GM13976 (cell line): ENCODE measurements around the gene LRP1B.

Source experiments
- DNase-seq: peaks from one replicate; pipeline ENCODE4 v3.0.0; 2012; ENCODE audit warnings: low spot score
- in situ Hi-C: fragments of 300-500 bp; cut with MboI; formaldehyde crosslinking; loops from one replicate; pipeline ENCODE4 v1.12.0; 2022; ENCODE audit warnings: low sequenced_read_pairs, mixed read lengths, inconsistent platforms; ENCODE audit not compliant: unreplicated experiment
- TF ChIP-seq, protein P1 (sequence below): IDR thresholded peaks from 2 replicates; pipeline ENCODE4 v1.5.1; 2012; ENCODE audit warnings: borderline replicate concordance, mild to moderate bottlenecking; ENCODE audit not compliant: insufficient read depth; ENCODE audit errors: extremely low read depth, missing control alignments, control extremely low read depth

Gene LRP1B

DNA sequence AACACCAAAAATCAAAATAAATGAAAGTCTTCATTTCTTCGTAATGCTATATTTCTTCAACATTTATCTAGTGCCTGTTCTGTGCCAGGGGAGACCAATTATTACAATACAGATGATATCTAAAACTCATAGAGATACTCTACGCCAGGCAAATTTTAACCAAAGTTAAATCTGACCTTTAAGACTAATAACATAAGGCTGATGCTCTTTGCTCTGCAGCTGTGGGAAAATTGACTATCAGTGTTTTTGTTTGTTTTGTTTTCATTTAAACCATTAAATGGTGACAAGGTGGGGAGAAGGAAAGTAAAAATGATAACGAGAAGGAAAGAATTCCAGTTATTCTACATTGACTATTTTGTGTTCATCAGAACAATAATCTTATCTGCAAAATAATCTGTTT lies 406.4 kb downstream of the LRP1B start:
- in situ Hi-C loops, result no loop called here
- TF ChIP-seq, protein P1, sequence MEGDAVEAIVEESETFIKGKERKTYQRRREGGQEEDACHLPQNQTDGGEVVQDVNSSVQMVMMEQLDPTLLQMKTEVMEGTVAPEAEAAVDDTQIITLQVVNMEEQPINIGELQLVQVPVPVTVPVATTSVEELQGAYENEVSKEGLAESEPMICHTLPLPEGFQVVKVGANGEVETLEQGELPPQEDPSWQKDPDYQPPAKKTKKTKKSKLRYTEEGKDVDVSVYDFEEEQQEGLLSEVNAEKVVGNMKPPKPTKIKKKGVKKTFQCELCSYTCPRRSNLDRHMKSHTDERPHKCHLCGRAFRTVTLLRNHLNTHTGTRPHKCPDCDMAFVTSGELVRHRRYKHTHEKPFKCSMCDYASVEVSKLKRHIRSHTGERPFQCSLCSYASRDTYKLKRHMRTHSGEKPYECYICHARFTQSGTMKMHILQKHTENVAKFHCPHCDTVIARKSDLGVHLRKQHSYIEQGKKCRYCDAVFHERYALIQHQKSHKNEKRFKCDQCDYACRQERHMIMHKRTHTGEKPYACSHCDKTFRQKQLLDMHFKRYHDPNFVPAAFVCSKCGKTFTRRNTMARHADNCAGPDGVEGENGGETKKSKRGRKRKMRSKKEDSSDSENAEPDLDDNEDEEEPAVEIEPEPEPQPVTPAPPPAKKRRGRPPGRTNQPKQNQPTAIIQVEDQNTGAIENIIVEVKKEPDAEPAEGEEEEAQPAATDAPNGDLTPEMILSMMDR, result no peak
- DNase-seq, result no peak

DNA sequence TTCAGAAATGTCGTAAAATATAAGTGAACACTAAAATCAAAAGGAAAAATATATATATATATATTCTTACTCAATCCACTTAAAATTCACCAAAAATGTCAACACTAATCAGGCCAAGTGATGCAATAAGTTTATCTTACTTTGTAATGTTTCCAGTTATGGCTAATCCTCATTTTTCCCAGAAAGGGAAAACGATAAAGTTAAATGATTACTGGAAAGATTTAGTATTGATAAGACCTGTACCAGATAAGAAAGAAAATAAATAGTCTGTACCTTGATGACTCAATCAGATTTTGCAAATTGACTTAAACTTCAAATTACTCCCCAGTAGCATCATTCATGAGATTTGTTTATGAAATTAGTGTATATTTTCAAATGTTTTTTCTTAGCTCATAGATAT lies 407.0 kb downstream of the LRP1B start:
- TF ChIP-seq, protein P1, result no peak
- DNase-seq, result no peak
- in situ Hi-C loops, result no loop called here

DNA sequence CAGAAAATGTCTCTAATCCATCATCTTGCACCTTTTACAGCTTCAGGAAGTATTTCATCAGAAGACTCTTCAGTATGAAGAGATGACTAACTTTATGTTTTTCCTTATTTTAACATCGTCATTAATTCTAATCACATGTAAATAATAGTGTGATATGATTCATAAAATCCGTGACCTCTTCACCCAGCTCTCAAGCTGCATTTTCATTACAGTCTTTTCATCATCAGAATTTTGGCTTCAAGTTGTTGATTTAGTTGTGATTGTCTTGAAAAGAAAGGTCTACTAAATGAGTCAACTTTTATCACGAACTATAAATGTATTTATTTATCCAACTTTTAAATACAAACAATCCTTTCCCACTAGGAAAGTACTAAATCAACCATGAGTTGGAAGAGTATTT lies 410.3 kb downstream of the LRP1B start:
- no peak for DNase-seq
- TF ChIP-seq, protein P1, result no peak
- in situ Hi-C loops, result no loop called here

DNA sequence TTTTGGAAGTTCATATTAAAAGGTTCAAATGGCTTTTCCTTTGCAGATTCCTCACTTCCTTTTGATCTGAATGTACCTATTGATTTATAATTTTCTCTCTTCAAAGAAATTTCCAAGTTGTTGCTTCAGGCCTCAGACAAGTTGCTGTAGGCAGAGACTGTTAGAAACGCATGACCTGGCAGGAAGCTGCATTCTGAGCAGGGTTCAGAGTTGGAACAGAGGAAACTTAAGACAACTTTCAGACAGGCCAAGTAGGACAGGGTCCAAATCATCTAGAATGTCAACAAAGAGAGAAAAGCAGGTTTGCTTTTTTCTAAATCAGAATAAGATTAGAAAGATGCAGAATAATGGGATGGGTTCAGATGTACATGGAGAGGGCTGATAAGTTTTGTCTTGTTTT lies 416.3 kb downstream of the LRP1B start:
- in situ Hi-C loops, result no loop called here
- DNase-seq, result no peak
- TF ChIP-seq, protein P1, result no peak

DNA sequence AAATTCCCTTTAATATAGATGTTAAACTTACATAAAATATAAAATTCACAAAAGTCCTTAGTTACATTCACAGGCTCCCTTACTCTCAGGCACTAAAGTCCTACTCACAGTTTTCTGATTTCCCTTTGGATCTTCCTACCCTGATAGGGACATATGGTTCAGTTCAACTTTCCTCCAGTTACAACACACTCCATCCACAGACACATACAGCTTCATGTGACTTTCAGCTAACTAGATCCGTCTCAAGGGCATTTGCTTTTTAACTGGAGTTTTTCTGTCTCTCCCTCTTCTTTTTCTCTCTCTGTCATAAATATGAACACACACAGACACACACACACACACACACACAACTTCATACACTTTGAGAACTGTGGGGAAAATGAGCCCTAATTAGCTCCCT lies 419.2 kb downstream of the LRP1B start:
- in situ Hi-C loops, result no loop called here
- DNase-seq, result no peak
- TF ChIP-seq, protein P1, result no peak

DNA sequence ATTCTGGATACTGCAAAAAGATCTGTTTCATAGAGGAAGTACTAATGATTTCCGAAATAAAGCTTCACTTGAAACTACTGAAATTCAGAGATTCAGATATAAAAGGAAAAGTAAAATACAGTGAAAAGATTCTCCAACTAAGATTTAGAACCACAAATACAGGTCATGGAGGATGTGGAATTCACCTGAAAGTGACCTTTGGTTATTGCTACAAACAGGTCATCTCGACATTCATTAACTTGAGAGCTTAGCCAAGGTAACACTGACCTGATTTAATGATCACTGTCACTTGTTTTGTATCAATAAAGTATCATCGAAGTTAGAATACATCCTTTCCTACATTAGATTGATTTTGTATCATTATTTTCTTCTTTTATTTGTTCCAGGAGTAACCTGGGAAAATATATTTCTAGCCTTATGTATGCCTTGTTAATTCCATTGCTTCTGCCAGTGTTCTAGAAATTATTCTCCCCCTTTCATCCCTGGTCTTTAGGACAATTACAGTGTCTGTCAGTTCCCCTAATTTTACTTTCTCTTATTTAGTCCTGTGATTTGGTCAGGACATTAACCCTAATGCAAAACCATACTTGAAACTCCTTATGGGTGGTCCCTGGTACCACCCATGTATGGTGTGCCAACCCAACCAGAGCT lies 420.1 kb downstream of the LRP1B start:
- TF ChIP-seq, protein P1, result no peak
- in situ Hi-C loops, result no loop called here
- no peak for DNase-seq
